Measurements from ENCODE around the gene WDR75.

GRCh38 chr2:189511210-189511959 lies 70.1 kb downstream of the WDR75 start:
- no peak for TF ChIP-seq CTCF (IDR thresholded peaks at IDR 0.05 in 2 of 3, conservative IDR thresholded peaks at IDR 0.05 in 1 of 3; ENCODE audit: borderline replicate concordance in 1 of 3, insufficient read depth in 1 of 3, low read depth in 2 of 3, low read length in 2 of 3)
- TF ChIP-seq SP1 (IDR thresholded peaks at IDR 0.05; ENCODE audit: low read depth), result no peak
- TF ChIP-seq YY1 (IDR thresholded peaks at IDR 0.05; ENCODE audit: extremely low read depth, insufficient replicate concordance, low read depth, low read length), result no peak
